Measurements from ENCODE around the gene TMEM186. TPM values are rescaled to one million over a fixed set of nuclear protein-coding genes. Genes with fewer than 3 reads are reported as not detected.

TMEM186 gene
- total and polyA plus RNA-seq, 2 of the 8 experiments (the other 6 are each of a cell fraction or from before 2014, with no cell fraction given) = 13.1 TPM

GRCh38 chr16:8795091-8795490 lies 2.3 kb downstream of the TMEM186 start (continued):
- TF ChIP-seq CTCF (IDR thresholded peaks at IDR 0.05; ENCODE audit: control extremely low read depth in 1 of 3, insufficient read depth in 1 of 3, low read depth in 1 of 3, low read length in 3 of 3) = no peak
- no peak for TF ChIP-seq EZH2 (IDR thresholded peaks at IDR 0.05; ENCODE audit: low read depth, low read length, severe bottlenecking)
- TF ChIP-seq RXRA (IDR thresholded peaks at IDR 0.05; ENCODE audit: insufficient read depth, low read depth, low read length) = no peak

Data from H1 (cell line).